Stimulated activated CD4-positive, alpha-beta T cell treated with anti-CD3 and anti-CD28 coated beads, TNF-alpha, amount 100 ng/mL, for 24 hours (primary cell): ENCODE data around the gene IGFL1.
"Not testable (repeated sequence)": the region's sequence is repeated elsewhere in the genome, so short reads cannot be mapped to it uniquely, and the experiment has no call there.

Source experiments
- DNase-seq, 3 experiments: peaks; one replicate each; pipeline ENCODE4 v3.0.0-alpha.2; 2020; ENCODE audit warnings: low read depth in 3 of 3

IGFL1 gene

GRCh38 chr19:46202426-46202825 is 27.1 kb upstream of the IGFL1 start:
- DNase-seq: no peak

GRCh38 chr19:46202872-46203860 is 26.4 kb upstream of the IGFL1 start:
- no peak for DNase-seq

GRCh38 chr19:46204008-46204407 is 25.5 kb upstream of the IGFL1 start:
- no peak for DNase-seq

- no peak for DNase-seq
These were observed 24.2 kb upstream of the IGFL1 start for GRCh38 chr19:46205183-46205984.

GRCh38 chr19:46206176-46206575 is 23.4 kb upstream of the IGFL1 start:
- DNase-seq: no peak

GRCh38 chr19:46206682-46207081 is 22.9 kb upstream of the IGFL1 start:
- DNase-seq: no peak

GRCh38 chr19:46207858-46208257 is 21.7 kb upstream of the IGFL1 start:
- DNase-seq: not testable (repeated sequence)

GRCh38 chr19:46209051-46209450 is 20.5 kb upstream of the IGFL1 start:
- DNase-seq: no peak

GRCh38 chr19:46209472-46209871 is 20.1 kb upstream of the IGFL1 start:
- no peak for DNase-seq

- DNase-seq: no peak
These were observed 18.9 kb upstream of the IGFL1 start for GRCh38 chr19:46210669-46211068.

GRCh38 chr19:46211201-46211881 is 18.2 kb upstream of the IGFL1 start:
- DNase-seq: no peak

GRCh38 chr19:46212592-46212991 is 16.9 kb upstream of the IGFL1 start:
- DNase-seq: not testable (repeated sequence)

GRCh38 chr19:46213156-46213555 is 16.4 kb upstream of the IGFL1 start:
- no peak for DNase-seq

GRCh38 chr19:46213806-46214205 is 15.7 kb upstream of the IGFL1 start:
- no peak for DNase-seq

- no peak for DNase-seq
These were observed 12.9 kb upstream of the IGFL1 start for GRCh38 chr19:46216612-46217011.

GRCh38 chr19:46217476-46217875 is 12.1 kb upstream of the IGFL1 start:
- DNase-seq: no peak

- DNase-seq: peak in 1 of 3 experiments; percentile 34
These were observed 11.4 kb upstream of the IGFL1 start for GRCh38 chr19:46218160-46218559.

- DNase-seq: no peak
These were observed 9.4 kb upstream of the IGFL1 start for GRCh38 chr19:46220038-46220615.

GRCh38 chr19:46221152-46221551 is 8.4 kb upstream of the IGFL1 start:
- no peak for DNase-seq

- DNase-seq: no peak
These were observed 7.4 kb upstream of the IGFL1 start for GRCh38 chr19:46221981-46222610.

- DNase-seq: not testable (repeated sequence)
These were observed 5.8 kb upstream of the IGFL1 start for GRCh38 chr19:46223787-46224186.
